Measurements from ENCODE around the gene PRDM4. TPM values are rescaled to one million over a fixed set of nuclear protein-coding genes. Genes with fewer than 3 reads are reported as not detected.

Gene PRDM4
- total RNA-seq, 2 donors from 2014 or later: 24.5 to 37.2 TPM

DNA sequence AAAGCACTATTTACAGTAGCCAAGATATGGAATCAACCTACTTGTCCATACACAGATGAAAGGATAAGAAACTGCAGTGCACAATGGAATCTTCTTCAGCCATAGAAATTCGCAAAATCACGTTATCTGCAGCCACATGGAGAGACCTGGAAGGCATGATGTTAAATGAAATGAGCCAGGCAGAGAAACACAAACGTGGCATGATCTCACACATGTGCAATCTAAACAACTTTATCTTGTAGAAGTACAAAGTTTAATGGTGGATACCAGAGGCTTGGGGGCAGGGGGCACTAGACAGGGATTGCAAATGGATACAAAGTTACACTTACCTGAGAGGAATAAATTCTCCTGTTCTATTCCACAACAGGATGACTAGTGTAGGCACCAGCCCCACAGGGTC, 37.6 kb upstream of the PRDM4 start:
- TF ChIP-seq, protein P1, sequence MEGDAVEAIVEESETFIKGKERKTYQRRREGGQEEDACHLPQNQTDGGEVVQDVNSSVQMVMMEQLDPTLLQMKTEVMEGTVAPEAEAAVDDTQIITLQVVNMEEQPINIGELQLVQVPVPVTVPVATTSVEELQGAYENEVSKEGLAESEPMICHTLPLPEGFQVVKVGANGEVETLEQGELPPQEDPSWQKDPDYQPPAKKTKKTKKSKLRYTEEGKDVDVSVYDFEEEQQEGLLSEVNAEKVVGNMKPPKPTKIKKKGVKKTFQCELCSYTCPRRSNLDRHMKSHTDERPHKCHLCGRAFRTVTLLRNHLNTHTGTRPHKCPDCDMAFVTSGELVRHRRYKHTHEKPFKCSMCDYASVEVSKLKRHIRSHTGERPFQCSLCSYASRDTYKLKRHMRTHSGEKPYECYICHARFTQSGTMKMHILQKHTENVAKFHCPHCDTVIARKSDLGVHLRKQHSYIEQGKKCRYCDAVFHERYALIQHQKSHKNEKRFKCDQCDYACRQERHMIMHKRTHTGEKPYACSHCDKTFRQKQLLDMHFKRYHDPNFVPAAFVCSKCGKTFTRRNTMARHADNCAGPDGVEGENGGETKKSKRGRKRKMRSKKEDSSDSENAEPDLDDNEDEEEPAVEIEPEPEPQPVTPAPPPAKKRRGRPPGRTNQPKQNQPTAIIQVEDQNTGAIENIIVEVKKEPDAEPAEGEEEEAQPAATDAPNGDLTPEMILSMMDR (IDR thresholded peaks at IDR 0.05): no peak
- Histone ChIP-seq H3K4me1 (ENCODE audit: control insufficient read depth in 1 of 2, low read depth in 2 of 2) (no peaks in the 10 kb centered on the region), H3K9me3 (no peaks in the 10 kb centered on the region), H3K27me3 (replicated peaks; ENCODE audit: insufficient read depth) (no peaks in the 10 kb centered on the region), H3K4me3 (no peak overlapping the region), H3K27ac (no peak overlapping the region), H3K36me3 (no peaks in the 10 kb centered on the region)
- ATAC-seq (ENCODE audit: insufficient number of reproducible peaks, low FRiP score, low read depth): no peak
- DNase-seq (ENCODE audit: low spot score): no peak

DNA sequence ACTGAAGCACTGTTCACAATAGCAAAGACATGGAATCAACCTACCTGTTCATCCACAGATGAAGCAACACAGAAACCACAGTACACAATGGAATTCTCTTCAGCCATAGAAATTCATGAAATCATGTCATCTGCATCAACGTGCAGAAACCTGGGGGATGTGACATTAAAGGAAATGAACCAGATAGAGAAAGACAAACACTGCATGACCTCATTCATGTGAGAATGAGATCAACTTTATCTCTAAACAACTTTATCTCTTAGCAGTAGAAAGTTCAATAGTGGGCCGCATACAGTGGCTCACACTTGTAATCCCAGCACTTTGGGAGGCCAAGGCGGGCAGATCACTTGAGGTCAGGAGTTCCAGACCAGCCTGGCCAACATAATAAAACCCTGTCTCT, 33.5 kb upstream of the PRDM4 start:
- Histone ChIP-seq H3K36me3 (no peaks in the 10 kb centered on the region), H3K4me3 (no peak overlapping the region), H3K4me1 (ENCODE audit: control insufficient read depth in 1 of 2, low read depth in 2 of 2) (no peaks in the 10 kb centered on the region), H3K27ac (no peak overlapping the region), H3K9me3 (no peaks in the 10 kb centered on the region), H3K27me3 (replicated peaks; ENCODE audit: insufficient read depth) (no peaks in the 10 kb centered on the region)
- ATAC-seq (ENCODE audit: insufficient number of reproducible peaks, low FRiP score, low read depth) (no peak), DNase-seq (ENCODE audit: low spot score) (no peak)
- TF ChIP-seq, protein P1 (IDR thresholded peaks at IDR 0.05): no peak

DNA sequence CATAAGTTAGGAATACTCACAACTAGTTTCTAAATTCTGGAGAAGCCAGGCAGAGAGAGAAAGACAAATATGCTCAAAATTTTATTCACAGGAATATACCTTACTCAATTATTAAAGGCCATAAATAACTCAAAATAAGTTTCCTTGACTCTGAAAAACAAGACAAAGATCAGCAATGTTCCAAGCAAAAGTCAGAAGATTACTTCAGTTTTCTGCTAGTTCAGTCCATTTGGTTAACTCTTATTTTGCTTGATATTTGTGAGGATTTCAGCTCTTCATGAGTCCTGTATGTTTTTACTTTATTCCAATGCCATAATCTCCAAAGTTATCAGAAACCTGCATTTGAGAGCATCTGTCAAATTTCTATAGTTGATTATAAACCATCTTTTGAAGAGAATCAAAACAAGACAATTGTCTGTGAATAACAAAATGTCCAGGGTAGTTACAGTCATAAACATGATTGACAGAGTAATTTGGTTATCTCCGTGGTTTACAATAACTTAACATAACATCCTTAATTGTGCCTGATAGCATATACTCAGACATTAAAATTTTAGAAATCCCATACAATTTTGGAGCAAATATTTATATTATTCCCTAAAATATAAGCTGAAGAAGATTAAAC, 30.6 kb upstream of the PRDM4 start:
- no peak overlapping the region for H3K4me3 ChIP-seq
- H3K4me1 ChIP-seq (ENCODE audit: control insufficient read depth in 1 of 2, low read depth in 2 of 2): no peaks in the 10 kb centered on the region
- no peak for DNase-seq (ENCODE audit: low spot score)
- H3K9me3 ChIP-seq: no peaks in the 10 kb centered on the region
- ATAC-seq (ENCODE audit: insufficient number of reproducible peaks, low FRiP score, low read depth): no peak
- no peaks in the 10 kb centered on the region for H3K36me3 ChIP-seq
- H3K27me3 ChIP-seq (replicated peaks; ENCODE audit: insufficient read depth): no peaks in the 10 kb centered on the region
- no peak overlapping the region for H3K27ac ChIP-seq
- TF ChIP-seq, protein P1 (IDR thresholded peaks at IDR 0.05): no peak

DNA sequence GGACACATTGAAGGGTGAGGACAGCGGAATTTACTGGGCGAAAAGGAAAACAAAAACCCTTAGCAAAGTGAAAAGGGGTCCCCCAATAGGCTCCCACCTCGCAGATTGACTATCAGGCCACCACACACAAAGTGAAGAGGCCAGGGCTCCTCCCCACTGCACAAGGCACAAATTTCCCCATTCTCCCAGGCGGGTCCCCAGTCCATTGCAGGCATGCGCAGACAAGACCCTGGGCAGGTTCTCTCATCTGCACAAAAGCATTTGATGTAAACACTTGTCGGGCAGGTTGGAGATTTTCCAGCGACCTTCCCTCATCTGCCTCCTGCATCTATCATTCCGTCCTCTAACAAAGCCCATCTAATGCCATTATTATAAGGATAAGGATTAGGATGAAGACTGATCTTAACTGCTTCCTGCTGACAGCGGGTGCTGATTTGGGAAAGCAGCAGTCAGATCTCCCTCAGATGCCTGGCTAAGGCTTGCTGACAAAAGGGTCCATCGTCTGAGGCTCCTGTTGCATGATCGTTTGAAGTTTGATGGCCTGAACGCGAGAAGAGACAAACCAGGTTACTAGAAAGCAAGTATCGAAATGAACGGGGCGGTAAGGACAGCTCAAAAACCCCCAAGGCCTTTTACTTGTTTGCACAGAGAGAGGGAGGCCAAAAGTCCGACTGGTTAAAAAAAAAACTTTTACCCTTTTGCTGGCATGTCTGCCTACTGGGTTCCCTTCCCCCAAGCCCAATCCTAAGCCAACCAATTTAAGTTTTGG, 27.9 kb upstream of the PRDM4 start:
- TF ChIP-seq, protein P1 (IDR thresholded peaks at IDR 0.05): no peak
- H3K27me3 ChIP-seq (replicated peaks; ENCODE audit: insufficient read depth): no peaks in the 10 kb centered on the region
- H3K4me1 ChIP-seq (ENCODE audit: control insufficient read depth in 1 of 2, low read depth in 2 of 2): no peaks in the 10 kb centered on the region
- no peaks in the 10 kb centered on the region for H3K36me3 ChIP-seq
- no peak for ATAC-seq (ENCODE audit: insufficient number of reproducible peaks, low FRiP score, low read depth)
- no peak overlapping the region for H3K4me3 ChIP-seq
- no peaks in the 10 kb centered on the region for H3K9me3 ChIP-seq
- H3K27ac ChIP-seq: no peak overlapping the region
- DNase-seq (ENCODE audit: low spot score): no peak

DNA sequence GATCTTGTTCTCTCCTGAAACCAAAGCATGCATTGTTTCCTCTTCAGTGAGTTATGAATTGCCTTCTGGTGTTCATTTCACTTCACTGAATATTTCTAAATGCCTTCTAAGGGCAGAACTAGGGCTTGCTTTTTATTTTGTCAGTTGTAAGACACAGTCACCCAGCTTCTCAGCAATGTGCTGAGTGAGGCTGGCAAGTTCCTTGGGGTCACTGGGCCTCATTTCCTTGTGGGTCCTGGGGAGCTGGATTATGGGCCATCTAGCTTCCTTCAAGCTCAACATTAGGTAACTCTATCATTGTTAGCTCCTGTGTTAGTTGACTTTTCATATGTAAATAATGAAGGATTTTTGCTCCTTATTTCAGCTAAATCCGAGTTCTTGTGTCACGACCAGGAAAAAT, 27.3 kb upstream of the PRDM4 start:
- ATAC-seq (ENCODE audit: insufficient number of reproducible peaks, low FRiP score, low read depth) (no peak), DNase-seq (ENCODE audit: low spot score) (no peak)
- Histone ChIP-seq H3K4me3 (no peak overlapping the region), H3K36me3 (no peaks in the 10 kb centered on the region), H3K27me3 (replicated peaks; ENCODE audit: insufficient read depth) (no peaks in the 10 kb centered on the region), H3K9me3 (no peaks in the 10 kb centered on the region), H3K4me1 (ENCODE audit: control insufficient read depth in 1 of 2, low read depth in 2 of 2) (no peaks in the 10 kb centered on the region), H3K27ac (no peak overlapping the region)
- TF ChIP-seq, protein P1 (IDR thresholded peaks at IDR 0.05): no peak

Data from thoracic aorta (tissue), 2 donors.